A673 (cell line): ENCODE measurements around the gene SRCAP. TPM values are rescaled to one million over a fixed set of nuclear protein-coding genes. Genes with fewer than 3 reads are reported as not detected.

Experiments used
- BruUV-seq: library from RNA; stranded (reverse); fragments of 400-500 nt; replicated peaks from 2 replicates; lab custom pipeline; 2021; lab: Mats Ljungman, UMichigan
- CTCF ChIA-PET: fragments of 300-600 bp; sonication (Branson Sonifier 250); formaldehyde crosslinking; loops from one replicate; lab custom pipeline; 2022; ENCODE audit warnings: antibody characterized with exemption; lab: Charles Lee
- POLR2A ChIA-PET: fragments of 300-600 bp; sonication (Branson Sonifier 250); formaldehyde crosslinking; loops from one replicate; lab custom pipeline; 2022; ENCODE audit warnings: antibody characterized with exemption; ENCODE audit not compliant: low non-redundant PET; lab: Charles Lee
- DNase-seq: peaks from one replicate; pipeline ENCODE4 v3.0.0-alpha.2; 2015; ENCODE audit warnings: low spot score
- H3K27ac ChIP-seq: fragments of 200-600 bp; sonication (generic); 2 replicates; pipeline ENCODE4 v1.5.1; 2016; ENCODE audit warnings: mixed run types, low read depth, mild to moderate bottlenecking, mixed read lengths, antibody characterized with exemption, low read length; ENCODE audit not compliant: poor library complexity, severe bottlenecking
- H3K27me3 ChIP-seq: fragments of 200-600 bp; sonication (generic); replicated peaks from 2 replicates; pipeline ENCODE4 v1.6.1; 2017; ENCODE audit warnings: mixed run types, low read depth, mild to moderate bottlenecking, mixed read lengths, antibody characterized with exemption, low read length; ENCODE audit not compliant: insufficient read depth, poor library complexity
- H3K36me3 ChIP-seq: fragments of 200-600 bp; sonication (generic); 2 replicates; pipeline ENCODE4 v1.6.1; 2016; ENCODE audit warnings: mixed run types, mild to moderate bottlenecking, mixed read lengths, antibody characterized with exemption, low read length; ENCODE audit not compliant: insufficient read depth, poor library complexity, severe bottlenecking
- H3K4me1 ChIP-seq: fragments of 200-600 bp; sonication (generic); 2 replicates; pipeline ENCODE4 v1.6.1; 2017; ENCODE audit warnings: mixed run types, mild to moderate bottlenecking, mixed read lengths, antibody characterized with exemption, low read length; ENCODE audit not compliant: insufficient read depth, poor library complexity, severe bottlenecking
- H3K4me3 ChIP-seq: fragments of 200-600 bp; sonication (generic); 2 replicates; pipeline ENCODE4 v1.5.1; 2016; ENCODE audit warnings: low read depth, mixed run types, mild to moderate bottlenecking, mixed read lengths, low read length; ENCODE audit not compliant: poor library complexity, severe bottlenecking
- H3K9me3 ChIP-seq: fragments of 200-600 bp; sonication (generic); 2 replicates; pipeline ENCODE4 v1.6.1; 2016; ENCODE audit warnings: mixed run types, low read depth, mild to moderate bottlenecking, mixed read lengths, antibody characterized with exemption, low read length; ENCODE audit not compliant: poor library complexity, severe bottlenecking
- CTCF ChIP-seq: fragments of 300-800, 200-600 bp; sonication (generic); conservative IDR thresholded peaks from 2 replicates; pipeline ENCODE4 v1.5.1; 2017; ENCODE audit warnings: low read depth, mild to moderate bottlenecking, antibody characterized with exemption, low read length, moderate library complexity, mixed read lengths
- EZH2 ChIP-seq: fragments of 200-600 bp; sonication (generic); IDR thresholded peaks from 2 replicates; pipeline ENCODE4 v1.6.1; 2017; ENCODE audit warnings: borderline replicate concordance, low read depth, mild to moderate bottlenecking, mixed read lengths, antibody characterized with exemption, low read length; ENCODE audit not compliant: poor library complexity, severe bottlenecking
- intact Hi-C: fragments of 100-400 bp; cut with micrococcal nuclease; formaldehyde crosslinking; loops from one replicate; pipeline ENCODE4 v1.10.0; 2022; ENCODE audit not compliant: unreplicated experiment
- total RNA-seq: library from RNA; stranded (reverse); gene quantifications from 2 replicates; pipeline ENCODE4 v1.2.3, GENCODE V29; 2021

Gene SRCAP
- total RNA-seq, 1 experiment from 2014 or later = 104 TPM

GRCh38 chr16:30786936-30787612 lies 88.1 kb downstream of the SRCAP start, which contains the start of gene ZNF629:
ZNF629 (minus strand) TSS chr16:30787205; CDS start chr16:30784482, 2,723 bp downstream.
- DNase-seq = peak; percentile 78
- ChIA-PET POLR2A (interaction anchor here (0.6 kb wide), 1 partner anchor 21 kb away, joined by 3 read pairs; no protein-coding TSS in a partner anchor), CTCF (interaction anchor here (0.6 kb wide), 1 partner anchor 81 kb away, joined by 6 read pairs; no protein-coding TSS in a partner anchor)
- no TSS peak for BruUV-seq
- Histone ChIP-seq H3K27me3 (no peaks in the 10 kb centered on the region), H3K36me3 (peaks cover 16% of the 10 kb centered on the region), H3K9me3 (no peaks in the 10 kb centered on the region), H3K27ac (peak within 1 kb of the TSS; percentile 80), H3K4me1 (no peaks in the 10 kb centered on the region), H3K4me3 (peak within 1 kb of the TSS; percentile 74)
- TF ChIP-seq EZH2 (no peak), CTCF (no peak)
- intact Hi-C loops = loop anchor here (1.0 kb wide), 1 partner anchor 18 kb away; no protein-coding TSS in a partner anchor

- Histone ChIP-seq H3K27ac (peak overlapping the region; percentile 80), H3K36me3 (peaks cover 9% of the 10 kb centered on the region), H3K4me3 (peak overlapping the region; percentile 74), H3K4me1 (no peaks in the 10 kb centered on the region), H3K27me3 (no peaks in the 10 kb centered on the region), H3K9me3 (no peaks in the 10 kb centered on the region)
- ChIA-PET CTCF (no interaction called here), POLR2A (no interaction called here)
- BruUV-seq = no TSS peak
- no peak for TF ChIP-seq EZH2
- TF ChIP-seq CTCF = no peak
- DNase-seq = no peak
- intact Hi-C loops = loop anchor here (1.0 kb wide), 1 partner anchor 18 kb away; no protein-coding TSS in a partner anchor
Measured at GRCh38 chr16:30787613-30788378, 88.8 kb downstream of the SRCAP start.

Other genes with a start within 250 kb of the SRCAP start
- gene ITGAL, start 226.4 kb upstream of the SRCAP start, total RNA-seq = not detected in 2 replicates
- 32.7 and 39.5 TPM in 2 replicates for gene ZNF768, start 172.6 kb upstream of the SRCAP start, total RNA-seq
- gene ZNF747, start 164.3 kb upstream of the SRCAP start, total RNA-seq = 10.6 and 12.7 TPM in 2 replicates
- gene ZNF764, start 140.8 kb upstream of the SRCAP start, total RNA-seq = 15.2 and 17.7 TPM in 2 replicates
- gene ZNF688, start 127.5 kb upstream of the SRCAP start, total RNA-seq = 8.5 and 9.1 TPM in 2 replicates
- 21.4 and 23.2 TPM in 2 replicates for gene ZNF785, start 113.5 kb upstream of the SRCAP start, total RNA-seq
- 18.1 and 21.1 TPM in 2 replicates for gene ZNF689, start 88.8 kb upstream of the SRCAP start, total RNA-seq
- 35.7 and 44.6 TPM in 2 replicates for gene PRR14, start 48.2 kb upstream of the SRCAP start, total RNA-seq
- gene FBRS, start 40.7 kb upstream of the SRCAP start, total RNA-seq = 71.2 and 79.9 TPM in 2 replicates
- gene PHKG2, start 49.3 kb downstream of the SRCAP start, total RNA-seq = 35.3 and 37.8 TPM in 2 replicates
- 11.7 and 14.1 TPM in 2 replicates for gene CFAP119, start 62.9 kb downstream of the SRCAP start, total RNA-seq
- gene RNF40, start 63.2 kb downstream of the SRCAP start, total RNA-seq = 132 and 145 TPM in 2 replicates
- gene ZNF629, start 88.0 kb downstream of the SRCAP start, total RNA-seq = 25.3 and 26.9 TPM in 2 replicates
- 28.2 and 34.7 TPM in 2 replicates for gene BCL7C, start 194.9 kb downstream of the SRCAP start, total RNA-seq
- gene CTF1, start 197.4 kb downstream of the SRCAP start, total RNA-seq = 1.4 and 1.6 TPM in 2 replicates
- gene FBXL19, start 224.4 kb downstream of the SRCAP start, total RNA-seq = 37.0 and 39.3 TPM in 2 replicates
- 2.1 and 4.3 TPM in 2 replicates for gene ORAI3, start 249.9 kb downstream of the SRCAP start, total RNA-seq